BJ (cell line): ENCODE data around the gene VSNL1. TPM values are rescaled to one million over a fixed set of nuclear protein-coding genes. Genes with fewer than 3 reads are reported as not detected.

Source experiments
- CTCF ChIA-PET: fragments of 350-600 bp; formaldehyde crosslinking; extraction: SDS; loops from one replicate; lab custom pipeline; 2021; ENCODE audit warnings: antibody characterized with exemption, inconsistent platforms; lab: Yijun Ruan, JAX
- POLR2A ChIA-PET: fragments of 300-600 bp; sonication (Branson Sonifier 250); formaldehyde crosslinking; extraction: SDS; loops from one replicate; lab custom pipeline; 2021; ENCODE audit warnings: antibody characterized with exemption; lab: Charles Lee
- DNase-seq: peaks from one replicate; pipeline ENCODE4 v3.0.0-alpha.2; 2011; ENCODE audit warnings: low read depth
- H3K27me3 ChIP-seq: 2 replicates; pipeline ENCODE4 v1.6.0; 2011; ENCODE audit warnings: low read length; ENCODE audit not compliant: control insufficient read depth, insufficient read depth
- H3K36me3 ChIP-seq: 2 replicates; pipeline ENCODE4 v1.5.1; 2011; ENCODE audit warnings: low read length; ENCODE audit not compliant: control insufficient read depth, insufficient read depth
- H3K4me3 ChIP-seq: 2 replicates; pipeline ENCODE4 v1.5.1; 2011; ENCODE audit warnings: low read depth, mild to moderate bottlenecking, control low read depth, low read length
- polyA plus RNA-seq: library from polyadenylated mRNA; depleted of rRNA; stranded (reverse); fragments of >200 nt; gene quantifications from 2 replicates; pipeline ENCODE4 v1.2.3, GENCODE V29; 2011
- TF ChIP-seq, protein P1 (sequence below): IDR thresholded peaks from 2 replicates; pipeline ENCODE4 v1.5.1; 2011; ENCODE audit warnings: low read depth, mild to moderate bottlenecking, control low read depth, inconsistent platforms, low read length, moderate library complexity; ENCODE audit not compliant: insufficient read depth

Gene VSNL1
- polyA plus RNA-seq, 1 experiment = not detected

DNA sequence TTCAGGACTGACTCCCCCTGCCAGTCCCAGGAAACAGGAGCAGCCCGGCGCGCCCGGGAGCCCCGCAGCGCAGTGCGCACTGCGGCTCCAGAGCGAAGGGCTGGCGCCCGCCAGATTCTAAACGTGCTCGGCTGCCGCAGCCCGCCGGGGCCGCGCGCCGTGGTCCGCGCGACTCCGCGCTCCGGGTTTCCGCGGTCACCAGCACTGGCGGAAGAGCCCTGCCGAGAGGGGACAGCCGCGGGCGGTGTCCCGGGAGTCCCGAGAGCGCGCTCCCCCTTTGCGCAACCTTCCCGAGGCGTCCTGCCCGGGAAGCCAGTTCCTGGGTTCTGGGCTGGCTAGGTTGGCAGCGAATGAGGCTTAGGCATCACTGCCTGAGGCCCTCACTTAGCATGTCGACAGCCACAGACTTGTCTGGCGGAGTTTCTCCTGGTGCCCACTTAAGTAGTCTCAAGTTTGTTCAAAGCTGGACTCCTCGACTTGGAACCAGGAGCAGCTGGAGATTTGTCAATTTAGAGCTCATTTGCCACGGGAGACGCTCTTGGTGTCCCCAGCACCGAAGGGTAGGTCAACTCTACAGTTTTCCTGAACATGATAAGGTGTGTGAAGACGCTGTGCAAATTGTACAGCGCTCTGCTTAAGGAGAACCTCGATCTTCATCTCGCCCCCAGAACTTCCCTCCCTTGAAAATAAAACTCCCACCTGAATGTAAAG is 1.5 kb upstream of the VSNL1 start:
- TF ChIP-seq, protein P1, sequence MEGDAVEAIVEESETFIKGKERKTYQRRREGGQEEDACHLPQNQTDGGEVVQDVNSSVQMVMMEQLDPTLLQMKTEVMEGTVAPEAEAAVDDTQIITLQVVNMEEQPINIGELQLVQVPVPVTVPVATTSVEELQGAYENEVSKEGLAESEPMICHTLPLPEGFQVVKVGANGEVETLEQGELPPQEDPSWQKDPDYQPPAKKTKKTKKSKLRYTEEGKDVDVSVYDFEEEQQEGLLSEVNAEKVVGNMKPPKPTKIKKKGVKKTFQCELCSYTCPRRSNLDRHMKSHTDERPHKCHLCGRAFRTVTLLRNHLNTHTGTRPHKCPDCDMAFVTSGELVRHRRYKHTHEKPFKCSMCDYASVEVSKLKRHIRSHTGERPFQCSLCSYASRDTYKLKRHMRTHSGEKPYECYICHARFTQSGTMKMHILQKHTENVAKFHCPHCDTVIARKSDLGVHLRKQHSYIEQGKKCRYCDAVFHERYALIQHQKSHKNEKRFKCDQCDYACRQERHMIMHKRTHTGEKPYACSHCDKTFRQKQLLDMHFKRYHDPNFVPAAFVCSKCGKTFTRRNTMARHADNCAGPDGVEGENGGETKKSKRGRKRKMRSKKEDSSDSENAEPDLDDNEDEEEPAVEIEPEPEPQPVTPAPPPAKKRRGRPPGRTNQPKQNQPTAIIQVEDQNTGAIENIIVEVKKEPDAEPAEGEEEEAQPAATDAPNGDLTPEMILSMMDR = no peak
- CTCF ChIA-PET = interaction anchor here (1.0 kb wide), 1 partner anchor 15 kb away, joined by 3 read pairs; no protein-coding TSS in a partner anchor
- Histone ChIP-seq H3K27me3 (peaks cover 27% of the 10 kb centered on the region), H3K4me3 (peak overlapping the region; percentile 9), H3K36me3 (no peaks in the 10 kb centered on the region)
- no peak for DNase-seq
- POLR2A ChIA-PET = no interaction called here

DNA sequence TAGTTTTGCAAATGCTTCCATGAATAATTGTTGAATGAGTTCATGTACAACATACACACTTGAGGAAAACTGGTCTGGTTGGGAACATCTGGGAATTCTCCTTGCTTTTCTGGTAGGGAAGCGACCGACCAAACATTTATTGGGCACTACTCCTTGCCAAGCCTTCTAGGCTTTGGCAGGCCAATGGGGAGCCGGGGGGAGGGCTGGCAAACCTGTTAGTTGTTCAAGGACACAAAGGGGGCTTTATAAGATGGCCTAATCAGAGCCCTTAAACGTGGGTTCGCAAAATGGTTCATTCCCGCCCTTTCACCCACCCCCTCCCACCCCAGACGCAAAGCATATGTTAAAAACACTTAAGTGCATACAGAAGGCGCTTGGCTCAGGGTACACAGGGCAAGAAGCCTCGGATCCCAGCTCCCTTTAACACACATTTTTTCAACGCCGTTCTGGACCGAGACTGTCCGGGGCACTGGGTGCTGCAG is 844 bp upstream of the VSNL1 start:
- DNase-seq = no peak
- TF ChIP-seq, protein P1 = no peak
- Histone ChIP-seq H3K27me3 (peaks cover 27% of the 10 kb centered on the region), H3K36me3 (no peaks in the 10 kb centered on the region), H3K4me3 (no peak overlapping the region)
- CTCF ChIA-PET = no interaction called here
- POLR2A ChIA-PET = no interaction called here

DNA sequence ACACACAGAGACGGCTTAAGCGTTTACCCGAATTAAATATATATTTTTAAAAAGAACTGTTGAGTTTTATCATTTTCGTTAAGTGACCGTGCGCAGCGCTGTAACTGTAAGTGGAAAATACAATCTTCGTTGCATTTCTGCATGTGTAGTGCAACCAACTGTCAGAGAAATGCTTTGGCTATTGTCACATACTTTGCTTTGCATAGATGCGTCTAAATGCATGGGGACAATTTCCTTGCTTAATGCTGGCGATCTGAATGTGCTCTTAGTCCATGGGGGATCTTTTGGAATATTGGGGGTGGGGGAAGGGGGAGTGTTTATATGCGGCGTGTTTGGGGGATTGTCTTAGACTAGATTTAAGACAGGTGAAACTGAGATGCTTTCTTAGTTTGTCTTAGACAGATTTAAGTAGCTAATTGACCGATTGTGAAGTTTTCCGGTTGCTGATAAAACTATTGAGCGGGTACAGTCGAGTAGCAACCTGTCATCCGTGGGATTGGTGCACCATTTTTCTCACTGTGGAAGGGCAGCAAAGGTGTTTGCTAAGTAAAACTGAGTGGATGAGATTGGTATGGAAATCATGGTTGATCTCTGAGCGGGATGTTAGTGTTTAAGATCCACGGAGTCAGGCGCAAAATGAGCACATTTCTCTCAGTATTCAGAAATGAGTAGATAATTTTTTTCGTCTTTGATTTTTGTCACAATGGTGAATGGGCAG is 476 bp downstream of the VSNL1 start:
- ChIA-PET CTCF (interaction anchor here (1.1 kb wide), 1 partner anchor 130 kb away, joined by 3 read pairs; no protein-coding TSS in a partner anchor), POLR2A (no interaction called here)
- no peak for DNase-seq
- peak overlapping the region; percentile 32; the same call in 1 of the 2 replicates for H3K4me3 ChIP-seq
- TF ChIP-seq, protein P1 = no peak
- H3K27me3 ChIP-seq = peaks cover 27% of the 10 kb centered on the region
- H3K36me3 ChIP-seq = no peaks in the 10 kb centered on the region

DNA sequence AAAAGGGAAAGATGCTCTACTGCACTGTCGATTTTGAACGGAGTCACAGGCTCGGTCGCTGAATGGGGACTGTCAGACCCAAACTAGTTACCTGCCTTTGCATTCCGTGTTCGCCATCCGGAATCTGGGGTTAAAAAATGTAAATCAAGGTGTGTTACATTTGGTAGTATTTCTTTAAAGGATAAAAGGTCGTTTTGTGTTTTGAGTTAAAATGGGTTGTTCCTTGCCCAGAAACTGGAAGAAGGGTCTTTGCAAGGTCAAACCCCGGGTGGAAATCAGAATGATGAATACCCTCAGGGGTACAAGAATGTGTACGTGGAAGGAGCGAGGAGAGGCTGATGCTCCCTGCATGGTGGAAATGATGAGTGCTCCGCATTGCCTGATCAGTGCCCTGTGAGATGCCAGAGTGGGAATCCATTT is 1.0 kb downstream of the VSNL1 start:
- CTCF ChIA-PET = interaction anchor here (1.1 kb wide), 1 partner anchor 130 kb away, joined by 3 read pairs; no protein-coding TSS in a partner anchor

DNA sequence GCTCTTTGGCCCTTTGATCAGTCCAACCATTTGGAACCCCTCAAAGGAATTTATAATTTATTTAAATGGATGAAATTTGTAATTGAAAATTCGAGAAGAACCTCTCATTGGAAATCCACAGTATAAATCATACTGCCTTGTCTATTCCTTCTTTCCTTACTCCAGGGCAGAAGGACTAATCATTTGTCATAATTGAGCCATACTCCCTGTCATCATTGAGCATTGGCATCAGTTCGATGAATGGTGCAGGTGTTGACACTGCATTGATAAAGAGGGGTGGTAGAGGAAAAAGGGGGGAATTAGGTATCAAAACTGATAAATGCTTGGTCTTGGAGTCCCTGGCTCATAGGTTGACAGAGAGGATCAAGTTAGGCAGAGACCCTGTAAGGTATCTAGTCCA is 2.0 kb downstream of the VSNL1 start:
- ChIA-PET CTCF (no interaction called here), POLR2A (no interaction called here)
- no peak overlapping the region for H3K4me3 ChIP-seq
- TF ChIP-seq, protein P1 = no peak
- peaks cover 27% of the 10 kb centered on the region for H3K27me3 ChIP-seq
- DNase-seq = no peak
- no peaks in the 10 kb centered on the region for H3K36me3 ChIP-seq

More for the DNA sequence above, 1.0 kb downstream of the VSNL1 start:
- Histone ChIP-seq H3K4me3 (no peak overlapping the region), H3K36me3 (no peaks in the 10 kb centered on the region), H3K27me3 (peaks cover 27% of the 10 kb centered on the region)
- TF ChIP-seq, protein P1 = no peak
- POLR2A ChIA-PET = no interaction called here
- DNase-seq = no peak
